ENCODE data around the gene SPIRE2. TPM values are rescaled to one million over a fixed set of nuclear protein-coding genes. Genes with fewer than 3 reads are reported as not detected.

Gene SPIRE2
- total and polyA plus RNA-seq, 9 of the 15 experiments (the other 6 are each of a cell fraction or from before 2014, with no cell fraction given) = 0.70 to 7.5 (median 4.6) TPM

DNA sequence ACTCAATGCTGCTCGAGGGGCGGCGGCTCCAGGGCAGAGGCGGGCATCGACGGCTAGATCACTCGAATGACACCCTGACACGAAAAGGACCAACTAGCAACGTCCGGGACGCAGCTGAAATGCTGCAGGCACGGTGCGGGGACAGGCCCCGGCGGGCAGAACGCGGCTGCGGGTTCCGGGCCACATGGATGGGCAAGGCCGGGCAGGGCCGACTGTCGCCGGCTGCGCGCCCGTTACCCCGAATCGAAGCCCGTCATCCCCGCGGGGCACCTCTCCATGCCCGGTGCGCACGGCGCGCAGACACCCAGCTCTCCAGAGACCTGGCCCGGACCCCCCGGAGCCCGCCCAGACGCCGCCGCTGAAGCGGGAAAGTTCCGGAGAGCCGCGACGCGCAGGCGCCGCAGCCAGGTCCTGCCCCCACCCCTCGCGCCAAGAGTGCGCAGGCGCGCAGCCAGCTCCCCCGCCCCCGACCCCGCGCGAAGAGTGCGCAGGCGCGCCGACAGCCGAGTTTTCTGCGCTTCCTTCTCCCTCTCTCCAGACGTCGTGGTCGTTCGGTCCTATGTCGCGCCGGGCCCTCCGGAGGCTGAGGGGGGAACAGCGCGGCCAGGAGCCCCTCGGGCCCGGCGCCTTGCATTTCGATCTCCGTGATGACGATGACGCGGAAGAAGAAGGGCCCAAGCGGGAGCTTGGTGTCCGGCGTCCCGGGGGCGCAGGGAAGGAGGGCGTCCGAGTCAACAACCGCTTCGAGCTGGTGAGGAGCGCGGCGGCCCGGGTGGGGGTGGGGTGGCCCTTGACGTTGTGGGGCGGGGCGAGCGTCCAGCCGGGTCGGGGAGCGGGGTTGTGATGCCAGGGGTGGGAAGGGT lies 45.1 kb downstream of the SPIRE2 start, which contains the start of gene TCF25 (continued):
- TF ChIP-seq, protein P1, sequence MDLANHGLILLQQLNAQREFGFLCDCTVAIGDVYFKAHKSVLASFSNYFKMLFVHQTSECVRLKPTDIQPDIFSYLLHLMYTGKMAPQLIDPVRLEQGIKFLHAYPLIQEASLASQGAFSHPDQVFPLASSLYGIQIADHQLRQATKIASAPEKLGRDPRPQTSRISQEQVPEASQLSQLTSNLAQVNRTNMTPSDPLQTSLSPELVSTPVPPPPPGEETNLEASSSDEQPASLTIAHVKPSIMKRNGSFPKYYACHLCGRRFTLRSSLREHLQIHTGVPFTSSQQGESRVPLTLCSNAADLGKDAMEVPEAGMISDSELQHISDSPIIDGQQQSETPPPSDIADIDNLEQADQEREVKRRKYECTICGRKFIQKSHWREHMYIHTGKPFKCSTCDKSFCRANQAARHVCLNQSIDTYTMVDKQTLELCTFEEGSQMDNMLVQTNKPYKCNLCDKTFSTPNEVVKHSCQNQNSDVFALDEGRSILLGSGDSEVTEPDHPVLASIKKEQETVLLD (IDR thresholded peaks at IDR 0.05) = peak; percentile 55; the same call in 1 of the 2 replicates
- TF ChIP-seq, protein P2, sequence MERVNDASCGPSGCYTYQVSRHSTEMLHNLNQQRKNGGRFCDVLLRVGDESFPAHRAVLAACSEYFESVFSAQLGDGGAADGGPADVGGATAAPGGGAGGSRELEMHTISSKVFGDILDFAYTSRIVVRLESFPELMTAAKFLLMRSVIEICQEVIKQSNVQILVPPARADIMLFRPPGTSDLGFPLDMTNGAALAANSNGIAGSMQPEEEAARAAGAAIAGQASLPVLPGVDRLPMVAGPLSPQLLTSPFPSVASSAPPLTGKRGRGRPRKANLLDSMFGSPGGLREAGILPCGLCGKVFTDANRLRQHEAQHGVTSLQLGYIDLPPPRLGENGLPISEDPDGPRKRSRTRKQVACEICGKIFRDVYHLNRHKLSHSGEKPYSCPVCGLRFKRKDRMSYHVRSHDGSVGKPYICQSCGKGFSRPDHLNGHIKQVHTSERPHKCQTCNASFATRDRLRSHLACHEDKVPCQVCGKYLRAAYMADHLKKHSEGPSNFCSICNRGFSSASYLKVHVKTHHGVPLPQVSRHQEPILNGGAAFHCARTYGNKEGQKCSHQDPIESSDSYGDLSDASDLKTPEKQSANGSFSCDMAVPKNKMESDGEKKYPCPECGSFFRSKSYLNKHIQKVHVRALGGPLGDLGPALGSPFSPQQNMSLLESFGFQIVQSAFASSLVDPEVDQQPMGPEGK (CRISPR knock-in tag; IDR thresholded peaks at IDR 0.05; ENCODE audit: borderline replicate concordance) = no peak
- TF ChIP-seq CBX1 (IDR thresholded peaks at IDR 0.05; ENCODE audit: low read depth) = peak; percentile 65; the same call in 1 of the 2 replicates
- TF ChIP-seq KHSRP (IDR thresholded peaks at IDR 0.05) = no peak
- no peak for TF ChIP-seq BHLHE40 (IDR thresholded peaks at IDR 0.05; ENCODE audit: low read length)
- no peak for TF ChIP-seq ZBTB1 (CRISPR knock-in tag; IDR thresholded peaks at IDR 0.05; ENCODE audit: borderline replicate concordance, low read depth)
- TF ChIP-seq TCF7L2 (IDR thresholded peaks at IDR 0.05; ENCODE audit: low read depth, low read length) = no peak
- TF ChIP-seq MCM5 (IDR thresholded peaks at IDR 0.05; ENCODE audit: low read depth) = no peak
- TF ChIP-seq ZNF561 (CRISPR knock-in tag; conservative IDR thresholded peaks at IDR 0.05) = no peak
- TF ChIP-seq POLR2B (IDR thresholded peaks at IDR 0.05; ENCODE audit: low read depth, partially characterized antibody) = peak; percentile 96
- TF ChIP-seq POLR2G (IDR thresholded peaks at IDR 0.05; ENCODE audit: low read depth, low read length) = peak; percentile 95
- no peak for TF ChIP-seq MED1 (CRISPR knock-in tag; IDR thresholded peaks at IDR 0.05; ENCODE audit: borderline replicate concordance)
- no peak for TF ChIP-seq C11orf30 (IDR thresholded peaks at IDR 0.05; ENCODE audit: low read depth)
- TF ChIP-seq, protein P3, sequence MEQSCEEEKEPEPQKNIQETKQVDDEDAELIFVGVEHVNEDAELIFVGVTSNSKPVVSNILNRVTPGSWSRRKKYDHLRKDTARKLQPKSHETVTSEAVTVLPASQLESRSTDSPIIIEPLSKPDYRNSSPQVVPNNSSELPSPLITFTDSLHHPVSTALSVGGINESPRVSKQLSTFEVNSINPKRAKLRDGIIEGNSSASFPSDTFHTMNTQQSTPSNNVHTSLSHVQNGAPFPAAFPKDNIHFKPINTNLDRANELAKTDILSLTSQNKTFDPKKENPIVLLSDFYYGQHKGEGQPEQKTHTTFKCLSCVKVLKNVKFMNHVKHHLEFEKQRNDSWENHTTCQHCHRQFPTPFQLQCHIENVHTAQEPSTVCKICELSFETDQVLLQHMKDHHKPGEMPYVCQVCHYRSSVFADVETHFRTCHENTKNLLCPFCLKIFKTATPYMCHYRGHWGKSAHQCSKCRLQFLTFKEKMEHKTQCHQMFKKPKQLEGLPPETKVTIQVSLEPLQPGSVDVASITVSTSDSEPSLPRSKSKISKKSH (CRISPR knock-in tag; IDR thresholded peaks at IDR 0.05) = no peak
- TF ChIP-seq, protein P4, sequence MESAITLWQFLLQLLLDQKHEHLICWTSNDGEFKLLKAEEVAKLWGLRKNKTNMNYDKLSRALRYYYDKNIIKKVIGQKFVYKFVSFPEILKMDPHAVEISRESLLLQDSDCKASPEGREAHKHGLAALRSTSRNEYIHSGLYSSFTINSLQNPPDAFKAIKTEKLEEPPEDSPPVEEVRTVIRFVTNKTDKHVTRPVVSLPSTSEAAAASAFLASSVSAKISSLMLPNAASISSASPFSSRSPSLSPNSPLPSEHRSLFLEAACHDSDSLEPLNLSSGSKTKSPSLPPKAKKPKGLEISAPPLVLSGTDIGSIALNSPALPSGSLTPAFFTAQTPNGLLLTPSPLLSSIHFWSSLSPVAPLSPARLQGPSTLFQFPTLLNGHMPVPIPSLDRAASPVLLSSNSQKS (CRISPR knock-in tag; IDR thresholded peaks at IDR 0.05) = no peak
- TF ChIP-seq, protein P5, sequence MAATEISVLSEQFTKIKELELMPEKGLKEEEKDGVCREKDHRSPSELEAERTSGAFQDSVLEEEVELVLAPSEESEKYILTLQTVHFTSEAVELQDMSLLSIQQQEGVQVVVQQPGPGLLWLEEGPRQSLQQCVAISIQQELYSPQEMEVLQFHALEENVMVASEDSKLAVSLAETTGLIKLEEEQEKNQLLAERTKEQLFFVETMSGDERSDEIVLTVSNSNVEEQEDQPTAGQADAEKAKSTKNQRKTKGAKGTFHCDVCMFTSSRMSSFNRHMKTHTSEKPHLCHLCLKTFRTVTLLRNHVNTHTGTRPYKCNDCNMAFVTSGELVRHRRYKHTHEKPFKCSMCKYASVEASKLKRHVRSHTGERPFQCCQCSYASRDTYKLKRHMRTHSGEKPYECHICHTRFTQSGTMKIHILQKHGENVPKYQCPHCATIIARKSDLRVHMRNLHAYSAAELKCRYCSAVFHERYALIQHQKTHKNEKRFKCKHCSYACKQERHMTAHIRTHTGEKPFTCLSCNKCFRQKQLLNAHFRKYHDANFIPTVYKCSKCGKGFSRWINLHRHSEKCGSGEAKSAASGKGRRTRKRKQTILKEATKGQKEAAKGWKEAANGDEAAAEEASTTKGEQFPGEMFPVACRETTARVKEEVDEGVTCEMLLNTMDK (IDR thresholded peaks at IDR 0.05; ENCODE audit: borderline replicate concordance, insufficient read depth, low read depth, low read length, poor library complexity, severe bottlenecking) = no peak
- TF ChIP-seq ZNF76 (CRISPR knock-in tag; IDR thresholded peaks at IDR 0.05; ENCODE audit: borderline replicate concordance) = peak; percentile 54; the same call in 1 of the 2 replicates
- TF ChIP-seq FOSL1 (tag; conservative IDR thresholded peaks at IDR 0.05) = no peak
- peak; percentile 97 for TF ChIP-seq SUPT5H (IDR thresholded peaks at IDR 0.05)
- no peak for TF ChIP-seq STAT5B (CRISPR knock-in tag; IDR thresholded peaks at IDR 0.05)

All from K562 (cell line).